ENCODE measurements around the gene FIGNL2.

Gene FIGNL2

DNA sequence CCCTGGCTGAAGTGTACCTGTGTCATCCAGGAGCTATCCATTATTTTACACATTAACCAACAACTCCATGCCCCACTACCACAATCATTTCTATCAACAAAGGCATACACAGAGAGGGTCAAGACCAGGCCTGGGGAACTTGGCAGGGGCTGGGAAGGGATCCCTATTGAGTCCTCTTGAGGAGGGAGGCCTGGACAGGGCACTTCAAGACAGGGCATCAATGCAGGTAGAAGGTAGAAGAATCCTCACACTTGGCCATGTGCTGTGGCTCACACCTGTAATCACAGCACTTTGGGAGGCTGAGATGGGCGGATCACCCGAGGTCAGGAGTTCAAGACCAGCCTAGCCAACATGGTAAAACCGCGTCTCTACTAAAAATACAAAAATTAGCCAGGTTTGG lies 26.0 kb upstream of the FIGNL2 start:
- no peak for DNase-seq (ENCODE audit: low read depth, low spot score)
- no peak overlapping the region for H3K27ac ChIP-seq

DNA sequence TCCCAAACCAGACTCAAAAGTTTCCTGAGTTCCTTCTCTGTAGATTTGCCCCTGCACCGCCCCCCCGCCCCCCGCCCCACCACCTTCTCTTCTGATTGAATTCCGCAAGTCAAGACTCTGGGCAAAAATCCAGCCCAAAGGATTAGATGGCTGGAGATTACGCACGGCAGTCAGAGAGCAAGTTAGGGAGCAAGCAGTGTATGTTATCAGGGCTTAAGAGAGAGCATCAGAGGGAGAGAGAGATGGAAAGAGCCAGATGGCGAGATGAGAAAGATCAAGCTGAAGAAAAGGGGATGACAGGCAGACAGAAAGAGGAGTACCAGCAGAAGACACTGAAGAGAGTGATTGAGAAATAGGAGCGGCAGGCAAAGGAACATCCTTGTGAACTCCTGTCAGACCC lies 25.5 kb upstream of the FIGNL2 start:
- H3K27ac ChIP-seq: no peak overlapping the region
- DNase-seq (ENCODE audit: low read depth, low spot score): no peak

DNA sequence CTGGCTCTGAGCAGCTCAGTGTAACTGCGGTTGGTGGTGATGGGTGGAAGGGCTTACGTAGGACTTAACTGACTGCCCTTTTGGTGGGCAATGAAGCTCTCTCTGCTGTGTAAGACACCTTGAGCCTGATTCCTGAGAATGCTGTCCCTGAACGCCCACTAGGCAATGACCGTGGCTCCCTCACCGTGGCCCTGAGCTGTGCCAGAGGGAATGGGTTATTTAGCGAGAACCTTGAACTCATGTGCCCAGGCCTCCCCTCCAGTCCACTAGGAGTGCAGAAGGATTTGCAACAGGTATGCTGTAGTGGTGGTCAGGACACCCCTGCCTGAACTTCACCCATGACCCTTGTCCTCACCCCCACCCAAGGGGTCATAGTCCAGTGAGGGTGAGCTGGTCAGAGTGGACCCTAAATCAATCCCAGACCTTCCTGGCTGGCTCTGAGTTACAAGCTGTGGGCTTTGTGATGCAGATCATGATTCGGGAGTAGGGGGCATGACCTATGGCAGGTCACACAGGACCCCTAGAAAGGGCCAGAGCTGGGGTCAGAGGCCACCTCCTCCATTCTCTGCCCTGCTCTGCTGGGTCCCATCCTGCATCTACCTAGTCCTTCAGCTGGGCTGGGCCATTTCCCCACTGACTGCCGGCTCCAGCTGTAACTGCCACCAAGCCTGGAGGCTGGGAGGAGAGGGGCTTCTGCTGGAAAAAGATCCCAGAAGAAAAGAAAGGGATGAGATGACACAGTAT lies 24.9 kb upstream of the FIGNL2 start:
- DNase-seq (ENCODE audit: low read depth, low spot score): no peak
- no peak overlapping the region for H3K27ac ChIP-seq

DNA sequence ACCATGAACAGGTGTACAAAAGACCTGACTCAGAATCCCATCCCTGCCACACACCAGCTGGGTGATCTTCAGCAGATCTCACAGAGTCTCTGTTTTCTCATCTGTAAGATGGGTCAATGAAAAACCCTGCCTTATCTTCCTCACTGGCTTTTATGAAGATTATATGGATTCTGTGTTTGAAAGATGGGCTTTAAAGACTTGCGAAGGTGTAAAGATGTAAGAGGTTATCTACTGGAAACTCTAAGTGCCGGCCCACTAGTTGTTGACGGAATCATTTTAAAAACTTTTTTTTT lies 24.1 kb upstream of the FIGNL2 start:
- no peak for DNase-seq (ENCODE audit: low read depth, low spot score)
- H3K27ac ChIP-seq: no peak overlapping the region

DNA sequence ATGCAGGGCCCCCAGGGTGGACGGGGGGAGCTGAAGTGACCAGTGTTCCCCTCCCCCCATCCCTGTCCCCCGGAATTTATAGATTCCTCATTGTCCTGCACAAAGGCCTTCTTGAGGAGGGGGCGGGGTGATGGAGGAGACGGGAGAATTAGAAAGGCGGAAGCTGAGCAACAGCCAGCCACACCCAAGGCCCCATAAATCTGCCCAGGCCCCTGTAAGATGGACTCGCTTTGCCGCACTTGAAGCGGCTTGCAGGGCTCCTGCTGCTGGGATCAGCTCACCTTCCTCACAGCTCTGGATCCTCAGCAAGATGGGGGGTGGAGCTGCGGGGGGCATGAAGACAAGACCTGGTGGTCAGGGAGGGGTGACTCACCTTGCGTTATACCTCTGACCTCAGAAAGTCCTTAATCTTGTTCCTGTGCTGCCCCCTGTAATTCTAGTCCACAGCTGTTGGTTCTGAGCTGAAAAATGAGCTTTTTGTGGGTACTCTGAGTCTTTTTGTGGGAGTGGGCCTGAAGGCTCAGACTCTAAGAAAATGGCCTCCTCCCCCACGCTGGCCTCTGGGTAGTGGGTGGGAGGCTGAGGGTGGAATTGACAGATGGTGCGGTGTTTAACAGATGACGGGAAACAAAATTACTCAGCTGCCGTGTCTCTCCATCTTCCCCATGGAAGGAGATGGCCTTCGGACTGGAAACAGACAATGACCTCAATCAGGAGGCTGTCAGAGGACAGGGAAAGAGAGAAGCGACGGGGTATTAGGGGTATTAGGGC lies 23.6 kb upstream of the FIGNL2 start:
- no peak overlapping the region for H3K27ac ChIP-seq
- DNase-seq (ENCODE audit: low read depth, low spot score): no peak

DNA sequence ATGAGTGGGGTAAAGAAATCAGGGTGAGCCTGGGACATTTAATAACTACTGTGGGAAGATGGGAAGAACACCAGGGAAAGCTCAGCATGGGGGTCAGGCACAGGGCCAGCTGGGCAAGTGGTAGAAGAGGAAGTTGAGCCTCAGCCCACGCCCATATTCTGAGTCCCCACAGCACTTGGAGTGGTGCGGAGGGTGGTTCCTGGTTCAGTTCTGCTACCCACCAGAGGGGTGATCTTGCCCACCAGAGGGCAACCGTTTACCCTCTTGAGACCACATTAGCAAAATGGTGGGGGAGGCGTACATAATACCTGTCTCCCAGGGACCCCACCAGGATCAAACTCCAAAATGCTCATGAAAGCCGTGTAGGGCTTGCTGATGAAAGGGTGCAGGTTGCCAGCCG lies 22.6 kb upstream of the FIGNL2 start:
- DNase-seq (ENCODE audit: low read depth, low spot score): no peak
- no peak overlapping the region for H3K27ac ChIP-seq

DNA sequence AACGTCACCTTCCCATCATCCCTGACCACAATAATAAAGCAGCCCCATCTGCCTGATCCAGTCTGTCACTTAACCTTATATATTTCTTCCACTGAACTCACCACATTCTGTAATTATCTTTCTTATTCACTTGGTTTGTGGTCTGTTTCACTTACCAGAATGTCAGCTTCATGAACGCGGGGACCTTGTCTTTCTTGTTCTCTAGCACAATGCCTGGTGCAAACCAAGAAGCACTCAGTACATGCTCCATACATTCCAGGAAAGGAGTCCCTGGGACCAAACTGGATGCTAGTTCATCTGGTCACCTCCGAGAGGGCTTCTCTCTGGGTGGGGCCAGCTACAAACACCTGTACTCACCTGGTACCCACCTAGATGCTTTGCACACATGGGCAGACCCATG lies 22.0 kb upstream of the FIGNL2 start:
- H3K27ac ChIP-seq: no peak overlapping the region
- no peak for DNase-seq (ENCODE audit: low read depth, low spot score)

DNA sequence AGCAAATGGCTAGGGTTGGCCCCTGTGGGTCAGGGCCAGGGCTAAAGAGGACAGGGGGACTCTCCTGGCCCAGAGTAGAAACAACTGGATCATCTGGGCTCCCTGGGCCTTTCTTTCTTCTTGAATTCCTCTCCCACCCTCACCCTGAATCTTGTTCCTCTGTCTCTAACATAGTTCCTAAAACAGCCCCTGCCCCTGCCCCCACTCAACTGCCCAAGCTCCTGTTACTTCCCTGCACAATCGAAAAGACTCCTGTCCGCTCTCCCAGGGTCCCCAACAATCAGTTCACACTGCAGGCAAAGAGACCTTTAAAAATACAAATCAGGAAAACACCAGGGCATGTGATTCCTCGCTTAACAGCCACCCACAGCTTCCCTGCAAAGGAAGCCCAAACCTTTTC lies 21.4 kb upstream of the FIGNL2 start:
- no peak overlapping the region for H3K27ac ChIP-seq
- DNase-seq (ENCODE audit: low read depth, low spot score): no peak

DNA sequence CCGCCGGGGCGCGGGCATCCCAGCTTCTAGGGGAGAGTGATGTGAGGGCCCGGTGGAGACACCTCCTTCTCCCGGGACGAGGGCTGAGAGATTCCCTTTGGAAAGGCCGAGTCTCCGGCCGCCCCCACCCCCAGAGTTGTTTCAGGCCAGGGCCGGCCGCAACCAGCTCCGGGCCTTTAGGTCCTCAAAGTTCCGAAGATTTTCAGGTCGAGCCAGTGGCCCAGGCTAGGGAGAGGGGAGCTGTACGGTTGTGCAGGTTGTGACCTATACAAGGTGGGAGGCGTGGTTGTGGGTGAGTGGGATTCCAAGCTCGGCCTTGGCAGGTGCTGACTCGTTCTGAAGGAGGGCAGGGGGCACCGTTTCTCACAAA lies 21.0 kb upstream of the FIGNL2 start:
- no peak overlapping the region for H3K27ac ChIP-seq
- no peak for DNase-seq (ENCODE audit: low read depth, low spot score)

DNA sequence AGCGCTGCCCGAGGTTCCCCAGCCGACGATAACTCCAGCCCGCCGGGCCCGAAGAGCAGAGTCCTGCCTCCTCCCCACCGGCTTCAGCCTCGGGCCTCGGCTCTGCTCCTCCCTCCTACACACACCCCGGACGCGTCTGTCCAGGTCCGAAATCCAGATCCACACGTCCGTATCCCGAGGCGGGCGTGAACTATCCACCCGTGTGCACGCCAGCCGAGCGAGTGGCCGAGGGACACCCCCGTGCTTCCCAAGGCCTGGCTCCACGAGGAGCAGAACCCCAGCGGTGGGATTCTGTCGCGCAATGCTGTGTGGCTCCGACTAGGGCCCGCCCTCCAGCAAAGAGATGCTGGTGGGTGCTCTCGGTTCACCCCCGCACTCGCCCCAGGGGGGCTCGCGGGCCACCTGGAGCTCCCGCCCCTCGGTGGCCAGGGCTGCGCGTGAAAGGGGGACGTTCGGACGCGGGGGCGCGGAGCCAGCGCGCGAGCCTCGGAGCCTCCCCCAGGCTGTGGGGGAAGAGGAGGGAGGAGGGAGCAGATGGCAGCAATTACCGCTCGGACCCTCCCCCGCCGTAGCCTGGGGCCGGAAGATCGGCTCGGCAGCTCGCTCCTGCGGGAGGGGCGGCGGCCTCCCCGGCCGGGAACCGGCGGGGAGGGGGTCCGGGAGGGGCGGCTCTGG lies 20.4 kb upstream of the FIGNL2 start:
- DNase-seq (ENCODE audit: low read depth, low spot score): no peak
- no peak overlapping the region for H3K27ac ChIP-seq

DNA sequence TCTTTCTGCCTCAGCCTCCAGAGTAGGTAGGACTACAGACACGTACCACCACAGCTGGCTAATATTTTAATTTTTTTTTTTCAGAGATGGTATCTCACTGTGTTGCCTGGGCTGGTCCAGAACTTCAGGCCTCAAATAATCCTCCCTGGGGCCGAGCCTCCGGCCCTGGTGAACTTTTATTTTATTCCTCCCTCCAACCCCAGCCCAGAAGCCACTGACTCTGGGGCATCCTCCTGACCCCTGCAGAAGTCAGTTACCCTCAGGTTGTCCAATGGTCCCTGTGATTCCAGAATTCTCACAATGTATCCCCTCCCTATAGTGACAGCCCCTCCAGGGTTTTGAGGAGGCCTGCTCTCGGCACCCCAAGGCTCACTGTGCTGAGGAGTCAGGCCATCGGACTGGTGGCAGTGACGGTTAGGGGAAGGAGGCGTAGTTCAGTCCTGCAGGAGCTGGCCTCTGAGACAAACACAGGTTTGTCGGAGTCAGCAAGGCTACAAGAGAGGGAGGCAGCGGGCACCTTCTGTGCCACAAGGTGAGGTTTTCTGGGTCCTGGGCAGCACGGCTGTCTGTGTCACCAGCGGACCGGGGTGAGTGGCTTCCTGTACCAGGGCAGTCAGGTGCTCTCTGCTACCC lies 19.4 kb upstream of the FIGNL2 start:
- no peak for DNase-seq (ENCODE audit: low read depth, low spot score)
- no peak overlapping the region for H3K27ac ChIP-seq

DNA sequence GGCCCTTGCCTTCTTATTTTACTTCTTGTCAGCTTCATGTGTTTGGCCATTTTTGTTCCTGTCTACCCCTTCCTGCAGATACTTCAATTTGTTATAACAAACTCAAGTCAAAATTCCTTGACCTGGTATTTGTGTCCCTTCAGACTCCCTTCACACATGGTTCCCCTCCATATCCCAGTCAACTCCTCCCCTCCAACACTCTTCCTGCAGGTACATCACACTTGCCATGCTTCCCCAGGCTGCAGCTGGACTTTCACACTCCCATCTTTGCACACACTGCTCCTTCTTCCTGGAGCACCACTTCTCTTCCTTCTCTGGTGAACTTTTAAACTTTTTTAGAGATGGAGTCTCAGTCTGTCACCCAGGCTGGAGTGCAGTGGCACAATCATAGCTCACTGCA lies 18.9 kb upstream of the FIGNL2 start:
- no peak overlapping the region for H3K27ac ChIP-seq
- no peak for DNase-seq (ENCODE audit: low read depth, low spot score)

DNA sequence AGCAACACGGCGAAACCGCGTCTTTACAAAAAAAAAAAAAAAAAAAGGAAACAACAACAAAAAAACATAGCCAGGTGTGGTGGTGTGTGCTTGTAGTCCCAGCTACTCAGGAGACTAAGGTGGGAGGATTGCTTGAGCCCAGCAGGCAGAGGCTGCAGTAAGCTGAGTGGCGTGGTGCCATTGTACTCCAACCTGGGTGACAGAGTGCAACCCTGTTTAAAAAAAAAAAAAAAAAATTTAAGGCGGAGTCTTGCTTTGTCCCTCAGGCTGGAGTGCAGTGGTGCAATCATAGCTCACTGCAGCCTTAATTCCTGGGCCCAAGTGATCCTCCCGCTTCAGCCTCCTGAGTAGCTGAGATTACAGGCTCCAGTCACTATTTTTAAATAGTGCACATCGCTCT lies 18.2 kb upstream of the FIGNL2 start:
- DNase-seq (ENCODE audit: low read depth, low spot score): no peak

DNA sequence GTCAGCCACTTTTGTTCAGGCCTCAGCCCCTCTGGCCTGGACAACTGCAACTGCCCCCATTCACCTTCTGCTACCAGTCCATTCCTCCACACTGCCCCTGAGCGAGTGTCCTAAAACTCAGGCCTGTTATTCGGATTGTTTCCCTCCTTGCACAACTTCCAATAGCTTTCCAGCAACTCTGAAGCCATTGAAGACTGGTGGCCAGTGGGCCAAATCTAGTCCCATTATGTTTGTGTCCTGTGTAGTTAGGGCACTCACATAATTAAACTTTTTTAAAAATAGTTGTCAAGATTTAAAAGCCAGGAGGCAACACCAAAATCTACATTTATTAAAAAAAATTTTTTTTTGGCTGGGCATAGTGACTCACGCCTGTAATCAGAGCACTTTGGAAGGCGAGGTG lies 17.8 kb upstream of the FIGNL2 start:
- H3K27ac ChIP-seq: no peak overlapping the region
- DNase-seq (ENCODE audit: low read depth, low spot score): no peak

More for the DNA sequence above, 18.2 kb upstream of the FIGNL2 start:
- no peak overlapping the region for H3K27ac ChIP-seq

DNA sequence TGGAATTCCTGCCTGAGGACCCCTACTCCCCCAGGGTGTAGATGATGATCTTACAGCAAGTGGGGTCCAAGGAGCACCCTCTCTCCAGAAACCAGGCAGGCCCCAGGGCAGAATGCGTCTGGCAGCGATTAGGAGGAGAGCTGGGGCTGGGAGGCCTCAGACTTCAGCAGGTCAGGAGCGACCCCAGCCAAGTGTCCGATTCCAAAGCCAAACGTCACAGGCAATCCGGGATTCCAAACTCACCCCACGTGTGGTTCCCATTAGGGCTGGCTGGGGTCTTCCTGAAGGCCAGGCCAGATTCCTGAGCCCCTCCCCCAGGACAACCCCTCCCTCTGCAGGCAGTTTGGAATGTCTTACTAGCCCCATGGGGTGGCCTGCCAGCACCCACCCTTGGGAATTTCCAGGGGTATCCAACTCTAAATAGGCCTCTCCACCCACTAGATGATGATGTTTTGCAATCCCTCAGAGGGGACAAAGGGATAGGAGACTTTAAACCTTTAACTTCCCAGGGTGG lies 17.3 kb upstream of the FIGNL2 start:
- no peak overlapping the region for H3K27ac ChIP-seq
- DNase-seq (ENCODE audit: low read depth, low spot score): no peak

DNA sequence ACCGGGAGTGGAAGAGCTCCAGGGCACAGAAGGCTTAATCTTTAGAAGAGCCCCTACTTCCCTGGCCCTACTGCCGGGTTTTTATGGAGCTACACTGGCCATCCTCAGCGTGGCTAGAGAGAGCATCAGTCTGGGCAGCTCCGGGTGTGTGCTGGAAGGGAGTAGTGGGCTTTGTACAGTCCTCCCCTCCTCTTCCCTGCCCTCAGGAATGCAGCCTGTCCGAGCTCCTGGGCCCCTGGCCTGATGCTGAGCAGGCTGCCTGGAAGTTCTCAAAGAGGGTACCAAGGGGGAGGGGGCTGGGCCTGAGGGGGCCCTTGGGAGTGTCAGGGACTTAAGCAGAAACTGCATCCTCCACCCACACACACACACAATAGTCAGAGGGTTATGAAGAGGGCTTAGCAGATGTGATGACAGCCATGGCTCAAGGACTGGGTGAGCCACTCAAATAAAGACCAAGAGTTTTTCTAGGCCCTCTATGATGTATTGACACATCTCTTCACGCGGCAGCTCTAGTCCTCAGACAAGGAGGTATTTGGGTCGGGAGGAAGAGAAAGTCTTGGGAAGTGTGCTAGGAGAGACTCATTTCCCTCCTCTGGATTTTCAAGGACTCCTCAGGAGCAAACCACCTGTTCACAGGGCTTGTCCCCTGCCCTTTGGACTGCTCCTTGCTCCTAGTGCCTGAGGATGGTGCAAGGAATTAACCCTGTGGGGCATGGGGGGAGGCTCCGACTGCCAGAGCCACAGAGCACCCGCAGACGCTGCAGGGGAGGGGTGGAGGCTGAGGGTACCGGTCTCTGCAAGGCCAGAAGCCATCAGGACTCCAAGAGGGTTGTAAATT lies 16.5 kb upstream of the FIGNL2 start:
- DNase-seq (ENCODE audit: low read depth, low spot score): no peak
- H3K27ac ChIP-seq: no peak overlapping the region

DNA sequence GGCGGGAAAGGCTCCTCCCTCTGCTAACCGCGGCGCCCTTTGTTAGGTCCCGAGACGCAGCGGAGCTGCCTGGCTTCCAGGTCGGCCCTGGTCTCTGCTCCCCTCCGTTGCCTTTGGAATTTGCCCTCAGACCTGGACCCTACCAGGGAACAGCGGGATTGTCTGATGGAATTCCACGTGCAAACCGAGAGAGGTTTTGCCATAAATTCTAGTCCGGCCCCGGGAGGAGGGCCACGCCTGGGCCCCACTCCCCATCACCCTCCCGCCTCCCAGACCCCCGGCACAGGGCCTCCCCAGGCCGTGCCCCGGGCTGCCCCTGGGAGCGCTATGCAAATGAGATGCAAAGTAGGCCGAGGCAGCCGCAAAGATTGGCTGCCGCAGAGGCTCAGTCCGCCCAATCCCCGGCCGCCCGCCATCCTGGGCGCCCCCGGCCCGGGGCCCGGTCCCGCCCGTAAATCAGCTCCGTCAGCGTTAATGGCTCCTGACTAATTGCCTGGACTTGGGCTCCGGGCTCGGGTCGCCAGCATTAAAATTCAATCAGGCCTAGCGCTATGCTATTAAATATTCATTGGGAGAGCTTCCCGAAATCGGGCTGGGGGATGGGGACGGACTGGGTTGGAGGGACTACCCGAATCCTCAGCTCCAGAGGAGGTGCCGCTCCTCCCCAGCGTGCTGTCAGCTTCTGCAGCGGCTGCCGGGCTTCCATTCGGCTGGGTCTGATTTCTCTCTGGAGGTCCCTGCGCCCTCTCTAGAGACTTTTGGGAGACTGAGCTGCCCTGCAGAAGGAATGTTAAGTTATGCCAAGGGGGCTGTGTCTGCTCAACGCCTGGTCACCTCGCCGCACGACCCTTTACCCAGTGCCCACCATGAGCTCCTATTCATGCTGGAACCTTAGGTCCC lies 15.7 kb upstream of the FIGNL2 start:
- H3K27ac ChIP-seq: no peak overlapping the region

DNA sequence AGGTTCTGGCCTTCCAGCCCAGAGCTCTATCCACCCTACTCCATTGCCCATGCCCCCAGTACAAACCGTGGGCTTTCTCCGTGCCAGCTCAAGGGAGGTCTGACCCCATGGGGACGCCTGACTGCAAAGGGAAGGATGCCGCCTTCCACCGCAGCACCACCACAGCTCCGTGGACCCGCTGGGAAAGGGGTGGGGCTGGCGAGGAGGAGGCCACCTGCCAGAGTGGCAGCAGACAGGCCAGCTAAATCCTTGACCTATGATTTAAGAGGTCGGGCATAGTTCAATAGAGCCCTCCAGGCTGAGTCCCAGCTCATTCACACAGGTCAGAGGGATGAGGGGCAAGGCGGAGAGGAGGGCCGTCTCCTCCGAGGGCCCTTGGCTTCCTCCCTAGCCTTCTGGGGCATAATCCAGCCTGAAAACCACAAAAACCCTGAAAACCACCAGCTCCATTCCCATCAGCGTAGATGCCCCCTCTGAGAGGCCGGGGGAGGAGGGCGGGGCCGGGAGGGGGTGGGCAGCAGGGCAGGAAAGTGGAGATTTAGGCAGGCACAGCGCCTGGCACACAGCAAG lies 14.9 kb upstream of the FIGNL2 start:
- no peak for DNase-seq (ENCODE audit: low read depth, low spot score)
- H3K27ac ChIP-seq: no peak overlapping the region

More for the DNA sequence above, 15.7 kb upstream of the FIGNL2 start:
- no peak for DNase-seq (ENCODE audit: low read depth, low spot score)

DNA sequence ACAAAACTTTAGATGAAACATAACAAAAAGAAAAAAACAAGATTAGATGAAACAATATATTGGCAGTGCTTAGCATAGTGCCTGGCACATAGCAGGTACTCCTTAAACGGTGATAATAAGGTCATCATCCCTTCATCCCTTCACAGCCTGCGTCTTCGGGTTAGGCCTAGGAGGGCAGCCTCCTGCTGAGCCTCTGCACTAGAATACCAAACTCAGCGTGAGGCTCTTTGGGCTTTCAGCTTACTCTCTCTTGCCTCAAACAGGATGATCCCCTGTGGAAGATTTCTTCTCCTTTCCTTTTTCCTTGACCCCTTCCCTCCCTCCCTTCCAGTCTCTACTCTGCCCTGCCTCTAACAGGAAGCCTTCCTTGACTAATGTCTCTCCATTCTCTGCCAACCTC lies 14.4 kb upstream of the FIGNL2 start:
- DNase-seq (ENCODE audit: low read depth, low spot score): no peak
- no peak overlapping the region for H3K27ac ChIP-seq
